ENCODE measurements around the gene ZNF865. TPM values are rescaled to one million over a fixed set of nuclear protein-coding genes. Genes with fewer than 3 reads are reported as not detected.

ZNF865 gene
- total and polyA plus RNA-seq, 9 donors = 0.42 to 20.9 (median 16.5) TPM

DNA sequence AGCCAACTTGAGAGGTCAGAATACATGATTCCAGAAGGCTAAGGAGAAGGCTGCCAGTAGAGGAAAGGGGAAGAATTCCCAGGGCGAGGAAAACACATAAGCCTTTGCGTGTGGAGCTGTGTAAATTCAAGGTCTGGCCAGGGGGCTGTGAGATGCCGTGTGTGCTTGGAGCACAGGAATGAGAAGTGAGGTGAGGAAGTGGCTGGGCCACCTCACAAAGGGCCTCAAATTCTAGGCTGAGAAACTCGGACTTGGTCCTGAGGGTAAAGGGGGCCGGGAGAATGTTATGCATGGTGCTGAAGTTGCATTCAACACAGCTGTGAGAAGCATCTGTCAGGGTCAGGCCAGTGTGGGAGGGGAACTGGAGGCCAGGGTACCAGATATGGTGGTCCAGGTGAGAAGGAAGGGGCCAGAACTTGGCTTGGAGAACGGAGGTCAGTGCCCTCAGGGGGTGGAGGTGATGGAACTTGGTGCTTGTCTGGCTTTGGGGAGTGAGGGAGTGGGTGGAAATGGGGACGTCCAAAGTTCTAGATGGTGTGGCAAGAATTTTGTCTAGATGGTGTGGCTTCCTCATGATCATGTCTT is 30.5 kb downstream of the ZNF865 start:
- no peak for TF ChIP-seq EP300 (IDR thresholded peaks at IDR 0.05)
- TF ChIP-seq POLR2A (IDR thresholded peaks at IDR 0.05) = no peak
- TF ChIP-seq CTCF (IDR thresholded peaks at IDR 0.05) = no peak
- H3K36me3 ChIP-seq = no peaks in the 10 kb centered on the region
- H3K4me1 ChIP-seq (ENCODE audit: insufficient read depth) = peaks cover 13% of the 10 kb centered on the region
- peak overlapping the region; percentile 63 for H3K4me3 ChIP-seq
- peak in 1 of 5 donors; percentile 42 for DNase-seq
- no peaks in the 10 kb centered on the region for H3K27me3 ChIP-seq
- WGBS, 3 donors = 46 to 64% (median 55%) methylated on average over 7 of the region's 7 CpGs
- intact Hi-C loops (cut with DNase I) = loop anchor here in 1 of 4 donors (10.0 kb wide), 1 partner anchor 521 kb away; the partner anchor contains the start of gene PPP1R12C
- no peaks in the 10 kb centered on the region for H3K9me3 ChIP-seq
- peak overlapping the region; percentile 91 to 98 for H3K27ac ChIP-seq

DNA sequence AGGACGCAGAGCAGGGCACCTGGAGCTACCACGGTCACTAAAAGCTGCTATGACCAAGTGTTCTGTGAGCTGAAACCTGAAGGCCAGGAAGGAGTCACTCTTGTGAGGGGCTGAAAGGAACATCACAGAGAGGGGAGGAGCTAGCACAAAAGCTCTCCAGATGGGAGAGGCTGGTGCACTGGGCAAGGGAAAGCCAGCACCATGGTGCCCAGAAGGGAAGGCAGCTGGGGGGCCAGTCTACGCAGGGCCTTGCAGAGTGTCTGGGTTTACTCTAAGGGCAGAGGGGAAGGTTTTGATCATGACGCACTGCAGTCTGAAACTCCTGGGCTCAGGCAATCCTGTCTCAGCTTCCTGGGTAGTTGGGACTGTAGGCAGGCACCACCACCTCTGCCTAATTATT is 31.3 kb downstream of the ZNF865 start:
- intact Hi-C loops (cut with DNase I) = loop anchor here in 1 of 4 donors (10.0 kb wide), 1 partner anchor 522 kb away; the partner anchor contains the start of gene PPP1R12C
- Histone ChIP-seq H3K4me1 (ENCODE audit: insufficient read depth) (peaks cover 13% of the 10 kb centered on the region), H3K9me3 (no peaks in the 10 kb centered on the region), H3K36me3 (no peaks in the 10 kb centered on the region), H3K27me3 (no peaks in the 10 kb centered on the region), H3K27ac (no peak overlapping the region), H3K4me3 (no peak overlapping the region)
- DNase-seq = no peak
- TF ChIP-seq POLR2A (IDR thresholded peaks at IDR 0.05) (no peak), EP300 (IDR thresholded peaks at IDR 0.05) (no peak), CTCF (IDR thresholded peaks at IDR 0.05) (no peak)
- 74 to 82% (median 78%) methylated on average over 4 of the region's 4 CpGs for WGBS, 3 donors

- intact Hi-C loops (cut with DNase I) = loop anchor here in 1 of 4 donors (10.0 kb wide), 1 partner anchor 523 kb away; the partner anchor contains the start of gene PPP1R12C
- no peaks in the 10 kb centered on the region for H3K27me3 ChIP-seq
- no peak for TF ChIP-seq CTCF (IDR thresholded peaks at IDR 0.05)
- TF ChIP-seq POLR2A (IDR thresholded peaks at IDR 0.05) = no peak
- TF ChIP-seq EP300 (IDR thresholded peaks at IDR 0.05) = no peak
- H3K4me3 ChIP-seq = no peak overlapping the region
- no peaks in the 10 kb centered on the region for H3K36me3 ChIP-seq
- H3K4me1 ChIP-seq (ENCODE audit: insufficient read depth) = peaks cover 14% of the 10 kb centered on the region
- 69 to 76% (median 71%) methylated on average over 11 of the region's 11 CpGs for WGBS, 3 donors
- DNase-seq = peak in 2 of 5 donors; percentile 28 to 35
- H3K9me3 ChIP-seq = no peaks in the 10 kb centered on the region
- no peak overlapping the region for H3K27ac ChIP-seq
These were observed 32.1 kb downstream of the ZNF865 start for GRCh38 chr19:55637534-55637933.

GRCh38 chr19:55638864-55639359 is 33.5 kb downstream of the ZNF865 start:
- Histone ChIP-seq H3K9me3 (no peaks in the 10 kb centered on the region), H3K27ac (no peak overlapping the region), H3K4me1 (ENCODE audit: insufficient read depth) (peaks cover 18% of the 10 kb centered on the region), H3K4me3 (no peak overlapping the region), H3K36me3 (no peaks in the 10 kb centered on the region), H3K27me3 (no peaks in the 10 kb centered on the region)
- TF ChIP-seq EP300 (IDR thresholded peaks at IDR 0.05) (no peak), POLR2A (IDR thresholded peaks at IDR 0.05) (no peak), CTCF (IDR thresholded peaks at IDR 0.05) (no peak)
- DNase-seq = peak in 2 of 5 donors; percentile 48 to 51
- 82 to 88% (median 86%) methylated on average over 6 of the region's 6 CpGs for WGBS, 3 donors
- intact Hi-C loops (cut with DNase I) = loop anchor here in 1 of 4 donors (10.0 kb wide), 1 partner anchor 524 kb away; the partner anchor contains the start of gene PPP1R12C

Measured in ovary (tissue), 9 donors.